Stimulated activated naive CD8-positive, alpha-beta T cell treated with anti-CD3 and anti-CD28 coated beads, Interleukin-15, amount 100 ng/mL, for 72 hours (primary cell): Measurements from ENCODE around the gene DNAAF1.

ENCODE experiments used
- ATAC-seq: fragments of 150-1000 bp; cut with Tn5 transposase; 2 replicates; pipeline ENCODE4 v1.10.0; 2021; ENCODE audit warnings: mild to moderate bottlenecking, moderate library complexity
- DNase-seq, 2 donors: peaks; one replicate each; pipeline ENCODE4 v3.0.0; 2021 to 2022
- H3K27ac Mint-ChIP-seq, 2 donors: one replicate each; pipeline ENCODE4 v1.8.0; 2022; ENCODE audit warnings: mild to moderate bottlenecking in 2 of 2, mixed read lengths in 2 of 2, moderate library complexity in 2 of 2
- H3K27me3 Mint-ChIP-seq: one replicate; pipeline ENCODE4 v1.8.0; 2022; ENCODE audit warnings: mixed read lengths
- H3K4me1 Mint-ChIP-seq: one replicate; pipeline ENCODE4 v1.8.0; 2022; ENCODE audit warnings: mild to moderate bottlenecking, mixed read lengths
- H3K4me3 Mint-ChIP-seq, 2 donors: one replicate each; pipeline ENCODE4 v1.8.0; 2022; ENCODE audit warnings: mild to moderate bottlenecking in 2 of 2, mixed read lengths in 2 of 2, moderate library complexity in 1 of 2
- H3K9me3 Mint-ChIP-seq, 2 donors: one replicate each; pipeline ENCODE4 v1.8.0; 2022; ENCODE audit warnings: mixed read lengths in 2 of 2

Gene DNAAF1

DNA sequence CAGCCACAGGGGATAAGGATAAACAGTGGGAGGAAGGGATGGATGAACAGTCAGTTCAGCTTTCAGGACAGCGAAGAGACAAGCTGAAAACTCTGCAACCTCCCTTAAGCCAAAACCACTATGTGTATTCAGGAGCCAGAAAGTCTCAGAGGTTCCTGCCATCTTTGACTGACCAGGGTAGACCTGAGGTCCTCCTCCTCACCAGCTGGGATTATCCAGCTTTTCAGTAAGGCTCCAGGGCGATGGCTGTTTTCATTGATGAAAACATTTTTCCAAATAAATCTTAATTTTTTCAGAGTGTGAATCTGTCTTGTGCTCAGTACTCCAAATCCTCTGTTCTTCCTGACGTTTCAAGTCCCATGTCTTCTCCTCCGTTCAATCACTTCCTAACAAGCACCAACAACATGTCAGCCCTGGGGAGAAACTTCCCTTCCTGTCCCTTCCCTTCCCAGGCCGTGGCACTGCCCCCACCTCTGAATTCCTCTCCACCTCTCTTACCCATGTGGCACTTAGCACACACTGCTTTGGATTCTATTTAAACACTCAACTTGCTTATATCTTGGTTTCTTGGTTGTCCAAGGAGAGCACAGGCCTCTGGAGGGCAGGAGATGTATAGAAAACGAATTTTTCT, 5.4 kb upstream of the DNAAF1 start:
- Mint-ChIP-seq H3K4me3 (no peak overlapping the region), H3K27me3 (no peaks in the 10 kb centered on the region), H3K27ac (no peak overlapping the region), H3K9me3 (no peaks in the 10 kb centered on the region), H3K4me1 (peaks cover 69% of the 10 kb centered on the region)
- no peak for DNase-seq
- ATAC-seq = no peak

DNA sequence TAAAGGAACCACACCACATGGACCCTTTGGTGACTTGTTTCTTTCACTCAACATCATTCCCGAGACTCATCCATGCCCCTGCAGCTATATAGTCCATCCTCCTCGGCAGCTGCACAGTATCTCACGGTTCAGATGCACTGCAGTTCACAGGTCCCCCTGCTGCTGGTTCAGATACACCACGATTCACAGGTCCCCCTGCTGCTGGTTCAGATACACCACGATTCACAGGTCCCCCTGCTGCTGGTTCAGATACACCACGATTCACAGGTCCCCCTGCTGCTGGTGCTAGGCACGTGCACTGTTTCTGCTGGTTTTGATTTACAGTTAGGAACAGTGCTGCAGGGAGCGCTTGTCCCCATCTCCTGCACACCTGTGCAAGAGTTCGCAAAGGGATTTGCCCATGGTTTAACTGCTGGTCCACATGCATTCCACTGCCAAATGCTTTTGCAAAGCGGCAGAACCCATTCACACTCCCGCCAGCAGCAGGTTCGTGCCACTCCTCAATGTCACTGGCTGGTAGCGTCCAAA, 3.9 kb upstream of the DNAAF1 start:
- Mint-ChIP-seq H3K27ac (no peak overlapping the region), H3K9me3 (no peaks in the 10 kb centered on the region), H3K27me3 (peaks cover 2% of the 10 kb centered on the region), H3K4me3 (peak overlapping the region in 1 of 2 donors; percentile 32), H3K4me1 (peaks cover 64% of the 10 kb centered on the region)
- DNase-seq = peak; percentile 36 to 42
- peak; percentile 13 for ATAC-seq

DNA sequence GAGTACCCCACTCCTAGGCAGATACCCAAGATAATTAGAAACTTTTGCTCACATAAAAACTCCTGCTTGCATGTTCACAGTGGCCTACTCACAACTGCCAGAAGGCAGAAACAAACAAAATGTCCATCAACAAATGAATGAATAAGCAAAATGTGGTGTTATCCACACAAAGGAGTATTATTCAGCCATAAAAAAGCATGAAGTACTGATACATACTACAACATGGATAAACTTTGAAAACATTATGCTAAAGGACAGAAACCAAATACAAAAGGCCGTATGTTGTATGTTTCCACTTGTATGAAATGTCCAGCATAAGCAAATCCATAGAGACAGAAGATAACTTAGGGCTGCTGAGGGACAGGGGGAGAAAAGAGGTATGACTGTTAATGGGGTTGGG, 2.0 kb upstream of the DNAAF1 start:
- no peak for DNase-seq
- no peaks in the 10 kb centered on the region for H3K9me3 Mint-ChIP-seq
- no peak overlapping the region for H3K4me3 Mint-ChIP-seq
- H3K27me3 Mint-ChIP-seq = peaks cover 9% of the 10 kb centered on the region
- peaks cover 45% of the 10 kb centered on the region for H3K4me1 Mint-ChIP-seq
- ATAC-seq = no peak
- no peak overlapping the region for H3K27ac Mint-ChIP-seq

DNA sequence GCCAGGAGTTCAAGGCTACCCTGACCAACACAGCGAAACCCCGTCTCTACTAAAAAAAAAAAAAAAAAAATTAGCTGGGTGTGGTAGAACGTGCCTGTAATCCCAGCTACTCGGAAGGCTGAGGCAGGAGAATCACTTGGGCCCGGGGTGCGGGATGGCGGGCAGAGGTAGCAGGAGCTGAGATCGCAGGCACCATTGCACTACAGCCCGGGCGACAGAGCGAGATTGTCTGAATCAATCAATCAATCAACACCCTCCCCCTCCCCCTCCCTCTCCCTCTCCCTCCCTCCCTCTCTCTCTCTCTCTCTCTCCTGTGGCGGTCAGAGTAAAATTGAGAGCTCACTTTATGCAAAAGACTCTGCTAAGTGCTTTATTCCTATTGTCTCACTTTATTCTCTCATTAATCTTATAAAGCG, 1.3 kb upstream of the DNAAF1 start:
- no peak for ATAC-seq
- Mint-ChIP-seq H3K4me3 (peak overlapping the region; percentile 87 to 98), H3K27ac (no peak overlapping the region), H3K27me3 (peaks cover 9% of the 10 kb centered on the region), H3K4me1 (peaks cover 41% of the 10 kb centered on the region), H3K9me3 (no peaks in the 10 kb centered on the region)
- DNase-seq = no peak

DNA sequence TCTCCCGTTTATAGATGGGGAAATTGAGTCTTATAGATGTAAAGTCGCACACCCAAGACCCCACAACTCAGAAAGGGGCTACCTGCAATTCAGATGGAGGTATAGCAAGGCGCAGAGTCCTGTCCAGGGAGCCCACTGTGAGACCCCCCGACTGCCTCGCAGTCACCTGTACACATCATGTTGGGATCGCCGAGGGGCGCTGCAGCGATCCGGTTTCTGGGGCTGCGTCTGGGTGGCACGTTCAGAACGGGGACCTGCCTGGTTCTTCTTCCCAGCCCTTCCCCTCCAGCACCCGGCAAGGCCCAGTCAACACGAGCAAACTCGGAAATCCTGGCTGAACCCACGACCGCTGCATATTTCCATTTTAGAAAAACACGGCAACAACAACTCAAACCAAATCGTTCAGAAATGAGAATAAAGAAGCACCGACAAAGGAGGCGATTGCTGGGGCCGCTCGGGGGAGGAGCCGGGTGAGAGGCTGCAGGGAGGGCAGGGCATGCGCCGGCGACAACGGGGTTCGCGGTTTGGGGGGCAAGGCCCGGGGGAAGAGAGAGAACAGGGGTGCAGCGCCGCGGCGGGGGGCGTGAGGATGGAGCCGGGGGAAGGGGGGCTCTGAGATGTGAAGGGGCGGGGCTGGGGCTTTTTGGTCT, 774 bp upstream of the DNAAF1 start:
- Mint-ChIP-seq H3K9me3 (no peaks in the 10 kb centered on the region), H3K4me3 (peak overlapping the region; percentile 87 to 98), H3K27ac (peak overlapping the region; percentile 70 to 92), H3K27me3 (peaks cover 9% of the 10 kb centered on the region), H3K4me1 (peaks cover 35% of the 10 kb centered on the region)
- ATAC-seq (peak; percentile 58), DNase-seq (peak; percentile 36 to 48)

DNA sequence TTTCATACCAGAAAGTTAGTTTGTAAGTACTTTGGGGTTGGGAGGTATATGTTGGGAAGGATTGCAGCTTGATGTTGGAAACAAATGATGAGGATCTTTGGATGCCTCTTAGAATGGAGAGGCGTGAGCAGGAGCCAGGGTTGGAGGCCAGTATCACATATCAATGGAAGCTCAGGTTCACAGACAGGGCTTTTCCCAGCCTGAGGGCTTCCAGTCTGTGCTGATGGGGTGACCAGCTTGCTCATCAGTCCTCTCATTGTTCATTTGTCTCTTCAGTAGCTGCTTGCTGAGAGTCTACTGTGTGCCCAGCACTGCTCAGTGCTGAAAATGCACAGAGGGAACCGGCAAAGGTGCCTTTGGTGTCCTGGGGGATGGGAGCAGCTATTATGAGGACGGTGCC, 5.8 kb downstream of the DNAAF1 start:
- ATAC-seq = no peak

DNA sequence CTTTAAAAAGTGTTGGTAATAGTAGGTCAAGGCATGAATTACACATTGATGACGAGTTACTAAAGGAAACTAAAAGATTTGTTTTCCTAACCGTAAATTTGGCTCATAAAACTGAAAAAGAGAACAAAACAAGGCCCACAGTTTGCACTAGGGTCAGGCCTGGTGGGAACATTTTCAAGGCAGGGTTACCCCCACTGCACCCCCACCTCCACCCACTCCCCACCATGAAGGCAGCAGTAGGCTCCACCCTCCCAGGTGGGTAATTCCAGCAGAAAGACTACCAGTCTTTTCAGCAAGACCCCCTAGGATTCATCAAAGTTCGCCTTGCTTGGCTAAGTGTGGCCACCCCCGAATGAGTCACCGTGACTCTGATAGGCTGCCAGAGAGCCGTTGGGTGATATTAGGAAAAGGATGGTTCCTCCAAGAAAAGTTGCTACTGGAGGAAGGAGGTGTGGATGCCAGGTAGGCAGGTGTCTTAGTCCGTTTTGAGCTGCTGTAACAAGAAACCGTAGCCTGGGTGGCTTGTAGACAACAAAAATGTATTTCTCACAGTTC, 8.6 kb downstream of the DNAAF1 start:
- peaks cover 39% of the 10 kb centered on the region for H3K27me3 Mint-ChIP-seq
- ATAC-seq (no peak), DNase-seq (no peak)
- H3K9me3 Mint-ChIP-seq = no peaks in the 10 kb centered on the region
- no peak overlapping the region for H3K27ac Mint-ChIP-seq
- no peak overlapping the region for H3K4me3 Mint-ChIP-seq
- H3K4me1 Mint-ChIP-seq = peaks cover 12% of the 10 kb centered on the region

More for the DNA sequence above, 5.8 kb downstream of the DNAAF1 start:
- Mint-ChIP-seq H3K4me1 (no peaks in the 10 kb centered on the region), H3K4me3 (no peak overlapping the region), H3K9me3 (no peaks in the 10 kb centered on the region), H3K27ac (no peak overlapping the region), H3K27me3 (peaks cover 26% of the 10 kb centered on the region)
- no peak for DNase-seq

DNA sequence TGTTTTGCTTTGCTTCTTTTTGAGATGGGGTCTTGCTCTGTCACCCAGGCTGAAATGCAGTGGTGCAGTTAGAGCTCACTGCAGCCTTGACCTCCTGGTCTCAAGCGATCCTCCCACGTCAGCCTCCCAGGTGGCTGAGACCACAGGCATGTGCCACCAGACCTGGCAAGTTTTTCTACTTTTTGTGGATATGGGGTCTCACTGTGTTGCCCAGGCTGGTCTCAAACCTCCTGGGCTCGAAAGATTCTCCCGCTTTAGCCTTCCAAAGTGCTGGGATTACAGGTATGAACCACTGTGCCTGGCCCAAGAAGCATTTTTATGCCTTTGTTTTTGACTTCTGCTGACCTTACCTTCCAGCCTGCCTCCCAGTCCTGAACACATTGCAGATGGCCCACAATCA, 10.1 kb downstream of the DNAAF1 start:
- no peaks in the 10 kb centered on the region for H3K9me3 Mint-ChIP-seq
- H3K27ac Mint-ChIP-seq = no peak overlapping the region
- ATAC-seq = no peak
- H3K4me1 Mint-ChIP-seq = peaks cover 17% of the 10 kb centered on the region
- H3K27me3 Mint-ChIP-seq = peaks cover 48% of the 10 kb centered on the region
- no peak for DNase-seq
- H3K4me3 Mint-ChIP-seq = no peak overlapping the region

DNA sequence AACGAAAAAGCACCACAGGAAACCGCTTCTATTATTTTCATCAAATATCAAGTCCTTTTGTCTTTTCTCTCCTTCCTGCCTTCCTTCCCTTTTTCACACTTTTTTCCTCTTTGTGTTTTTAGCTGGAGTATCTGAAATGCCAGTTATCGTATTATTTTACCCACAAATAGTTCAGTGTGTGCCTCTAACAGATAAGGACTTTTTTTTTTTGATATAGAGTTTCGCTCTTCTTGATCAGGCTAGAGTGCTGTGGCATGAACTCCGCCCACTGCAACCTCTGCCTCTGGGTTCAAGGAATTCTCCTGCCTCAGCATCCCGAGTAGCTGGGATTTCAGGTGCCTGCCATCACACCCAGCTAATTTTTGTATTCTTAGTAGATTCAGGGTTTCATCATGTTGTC, 10.7 kb downstream of the DNAAF1 start:
- DNase-seq (no peak), ATAC-seq (no peak)
- peak overlapping the region in 1 of 2 donors; percentile 8 for H3K27ac Mint-ChIP-seq
- no peak overlapping the region for H3K4me3 Mint-ChIP-seq
- H3K9me3 Mint-ChIP-seq = no peaks in the 10 kb centered on the region
- peaks cover 45% of the 10 kb centered on the region for H3K27me3 Mint-ChIP-seq
- peaks cover 17% of the 10 kb centered on the region for H3K4me1 Mint-ChIP-seq

DNA sequence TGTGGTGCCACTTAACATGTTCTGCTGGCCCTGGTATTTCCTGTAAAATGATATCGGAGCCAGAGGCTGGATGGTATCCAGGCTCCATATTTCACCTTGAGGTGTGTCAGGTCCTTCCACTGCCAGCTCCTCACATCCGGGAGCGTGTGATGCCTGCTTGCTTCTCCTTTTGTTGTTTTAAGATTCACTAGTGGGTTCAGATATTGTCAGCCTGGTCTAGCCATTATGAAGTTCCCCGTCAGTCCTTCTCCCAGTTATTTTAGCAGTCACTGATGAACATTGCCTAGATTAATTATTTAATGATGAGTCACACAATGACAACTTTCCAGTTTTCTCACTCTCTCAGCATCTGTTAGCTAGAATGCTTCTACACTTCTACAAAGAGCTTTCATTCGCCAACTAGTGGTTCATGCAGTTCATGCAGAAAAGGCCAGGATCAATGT, 11.3 kb downstream of the DNAAF1 start:
- DNase-seq = no peak

DNA sequence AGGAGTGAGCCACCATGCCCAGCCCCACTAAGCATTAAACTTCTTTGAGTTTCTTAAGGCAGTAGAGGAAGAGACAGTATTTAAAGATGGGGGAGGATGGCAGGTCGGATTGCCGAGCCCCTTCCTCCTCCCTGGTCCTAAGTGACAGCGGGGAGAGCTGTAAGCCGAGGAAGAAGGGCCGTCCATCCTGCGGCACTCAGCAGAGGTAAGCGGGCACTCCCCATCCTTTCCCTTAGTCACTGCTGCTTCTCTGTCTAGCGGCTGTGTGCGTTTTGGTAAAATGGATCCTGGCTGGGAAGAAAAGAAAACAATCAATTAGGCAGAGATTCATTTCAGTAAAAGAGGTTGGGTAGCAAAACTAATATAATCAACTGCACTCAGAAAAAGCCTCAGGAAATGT, 13.9 kb downstream of the DNAAF1 start:
- H3K27ac Mint-ChIP-seq = peak overlapping the region in 1 of 2 donors; percentile 59
- H3K4me3 Mint-ChIP-seq = no peak overlapping the region
- H3K27me3 Mint-ChIP-seq = peaks cover 48% of the 10 kb centered on the region
- H3K4me1 Mint-ChIP-seq = peaks cover 17% of the 10 kb centered on the region
- DNase-seq (no peak), ATAC-seq (no peak)
- H3K9me3 Mint-ChIP-seq = no peaks in the 10 kb centered on the region

More for the DNA sequence above, 11.3 kb downstream of the DNAAF1 start:
- H3K27ac Mint-ChIP-seq = no peak overlapping the region
- no peak for ATAC-seq
- peaks cover 40% of the 10 kb centered on the region for H3K27me3 Mint-ChIP-seq
- H3K9me3 Mint-ChIP-seq = no peaks in the 10 kb centered on the region
- H3K4me3 Mint-ChIP-seq = no peak overlapping the region
- H3K4me1 Mint-ChIP-seq = peaks cover 17% of the 10 kb centered on the region

DNA sequence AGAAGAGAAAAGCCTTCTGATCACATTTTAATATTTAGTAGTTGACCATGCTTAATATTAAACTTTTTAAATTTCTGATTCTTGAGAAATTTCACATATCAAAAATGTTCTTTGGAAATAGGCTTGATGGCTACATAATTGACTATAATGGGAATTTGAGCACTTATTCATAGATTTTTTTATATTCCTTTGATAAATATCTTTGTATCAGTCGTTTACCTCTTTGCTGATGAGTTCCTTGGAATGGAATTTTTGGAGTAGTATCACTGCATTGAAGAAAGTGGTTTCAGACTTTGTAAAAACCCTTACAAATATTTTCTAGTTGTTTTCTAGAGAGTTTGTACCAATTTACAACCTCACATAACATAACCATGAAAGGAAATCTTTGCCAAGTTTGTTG, 14.7 kb downstream of the DNAAF1 start:
- no peaks in the 10 kb centered on the region for H3K9me3 Mint-ChIP-seq
- no peak overlapping the region for H3K27ac Mint-ChIP-seq
- peaks cover 17% of the 10 kb centered on the region for H3K4me1 Mint-ChIP-seq
- peaks cover 56% of the 10 kb centered on the region for H3K27me3 Mint-ChIP-seq
- ATAC-seq (no peak), DNase-seq (no peak)
- H3K4me3 Mint-ChIP-seq = no peak overlapping the region

DNA sequence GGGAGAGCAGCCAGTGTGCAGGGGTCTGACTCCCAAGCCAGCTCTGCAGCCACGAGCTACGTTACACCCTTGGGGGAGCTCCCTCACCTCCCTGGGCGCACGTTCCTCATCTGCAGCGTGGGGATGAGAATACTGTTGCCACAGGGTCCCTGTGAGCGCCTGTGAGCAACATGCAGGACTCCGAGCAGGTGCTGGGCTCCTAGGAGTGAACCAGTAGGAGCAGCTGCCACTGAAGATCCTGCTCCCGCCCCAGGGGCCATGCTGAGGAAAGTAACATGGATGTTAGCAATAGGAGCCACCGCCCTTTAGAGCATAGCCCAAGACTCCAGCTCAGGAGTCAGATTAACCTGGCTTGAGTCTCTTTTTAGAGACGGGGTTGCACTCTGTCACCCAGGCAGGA, 15.9 kb downstream of the DNAAF1 start:
- H3K4me3 Mint-ChIP-seq = no peak overlapping the region
- ATAC-seq (no peak), DNase-seq (no peak)
- no peak overlapping the region for H3K27ac Mint-ChIP-seq
- H3K4me1 Mint-ChIP-seq = peaks cover 17% of the 10 kb centered on the region
- no peaks in the 10 kb centered on the region for H3K9me3 Mint-ChIP-seq
- H3K27me3 Mint-ChIP-seq = peaks cover 59% of the 10 kb centered on the region

DNA sequence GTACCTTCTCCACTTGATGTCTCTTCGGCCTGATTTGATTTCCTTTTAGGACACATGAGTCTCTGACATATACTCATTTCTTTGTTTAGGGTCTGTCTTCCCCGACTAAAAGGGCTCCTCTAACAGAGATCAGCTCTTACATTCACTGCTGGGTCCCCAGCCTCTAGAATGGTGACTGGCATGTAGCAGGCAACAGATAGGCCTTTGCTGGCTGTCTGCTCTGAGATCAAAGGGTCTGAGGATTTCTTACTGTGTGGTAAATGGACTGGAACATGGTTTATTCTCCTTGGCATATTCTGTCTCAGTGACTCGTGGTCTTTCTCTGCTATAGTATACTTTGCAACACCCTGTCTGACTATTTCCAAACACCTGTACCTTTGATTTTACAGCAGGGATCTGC, 16.7 kb downstream of the DNAAF1 start:
- Mint-ChIP-seq H3K4me1 (peaks cover 11% of the 10 kb centered on the region), H3K27ac (no peak overlapping the region), H3K4me3 (no peak overlapping the region), H3K27me3 (peaks cover 52% of the 10 kb centered on the region), H3K9me3 (no peaks in the 10 kb centered on the region)
- DNase-seq (no peak), ATAC-seq (no peak)

DNA sequence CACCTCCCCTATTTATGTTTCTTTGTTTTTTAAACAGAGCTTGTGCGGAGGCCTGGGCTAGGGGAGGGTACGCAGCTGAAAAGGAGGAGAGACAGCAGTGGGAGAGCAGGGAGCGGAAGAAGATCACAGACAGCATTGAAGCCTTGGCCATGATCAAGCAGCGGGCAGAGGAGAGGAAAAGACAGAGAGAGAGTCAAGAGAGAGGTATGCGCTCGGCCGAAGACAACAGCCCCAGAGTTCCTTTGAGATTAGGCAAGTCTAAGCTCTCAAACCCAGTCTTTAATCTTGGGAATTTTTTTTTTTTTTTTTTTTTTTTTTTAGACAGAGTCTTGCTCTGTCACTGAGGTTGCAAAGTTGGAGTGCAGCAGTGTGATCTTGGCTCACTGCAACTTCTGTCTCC, 20.6 kb downstream of the DNAAF1 start:
- no peak for DNase-seq
- H3K4me3 Mint-ChIP-seq = no peak overlapping the region
- no peak for ATAC-seq
- H3K9me3 Mint-ChIP-seq = no peaks in the 10 kb centered on the region
- no peaks in the 10 kb centered on the region for H3K4me1 Mint-ChIP-seq
- H3K27me3 Mint-ChIP-seq = peaks cover 39% of the 10 kb centered on the region
- H3K27ac Mint-ChIP-seq = no peak overlapping the region
